ENCODE measurements around the gene MOCOS.
A peak's percentile ranks its signal among the peaks of the same experiment; 100 is the strongest.
"Not testable (repeated sequence)": the region's sequence is repeated elsewhere in the genome, so short reads cannot be mapped to it uniquely, and the experiment has no call there.

Gene MOCOS, protein sequence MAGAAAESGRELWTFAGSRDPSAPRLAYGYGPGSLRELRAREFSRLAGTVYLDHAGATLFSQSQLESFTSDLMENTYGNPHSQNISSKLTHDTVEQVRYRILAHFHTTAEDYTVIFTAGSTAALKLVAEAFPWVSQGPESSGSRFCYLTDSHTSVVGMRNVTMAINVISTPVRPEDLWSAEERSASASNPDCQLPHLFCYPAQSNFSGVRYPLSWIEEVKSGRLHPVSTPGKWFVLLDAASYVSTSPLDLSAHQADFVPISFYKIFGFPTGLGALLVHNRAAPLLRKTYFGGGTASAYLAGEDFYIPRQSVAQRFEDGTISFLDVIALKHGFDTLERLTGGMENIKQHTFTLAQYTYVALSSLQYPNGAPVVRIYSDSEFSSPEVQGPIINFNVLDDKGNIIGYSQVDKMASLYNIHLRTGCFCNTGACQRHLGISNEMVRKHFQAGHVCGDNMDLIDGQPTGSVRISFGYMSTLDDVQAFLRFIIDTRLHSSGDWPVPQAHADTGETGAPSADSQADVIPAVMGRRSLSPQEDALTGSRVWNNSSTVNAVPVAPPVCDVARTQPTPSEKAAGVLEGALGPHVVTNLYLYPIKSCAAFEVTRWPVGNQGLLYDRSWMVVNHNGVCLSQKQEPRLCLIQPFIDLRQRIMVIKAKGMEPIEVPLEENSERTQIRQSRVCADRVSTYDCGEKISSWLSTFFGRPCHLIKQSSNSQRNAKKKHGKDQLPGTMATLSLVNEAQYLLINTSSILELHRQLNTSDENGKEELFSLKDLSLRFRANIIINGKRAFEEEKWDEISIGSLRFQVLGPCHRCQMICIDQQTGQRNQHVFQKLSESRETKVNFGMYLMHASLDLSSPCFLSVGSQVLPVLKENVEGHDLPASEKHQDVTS

DNA sequence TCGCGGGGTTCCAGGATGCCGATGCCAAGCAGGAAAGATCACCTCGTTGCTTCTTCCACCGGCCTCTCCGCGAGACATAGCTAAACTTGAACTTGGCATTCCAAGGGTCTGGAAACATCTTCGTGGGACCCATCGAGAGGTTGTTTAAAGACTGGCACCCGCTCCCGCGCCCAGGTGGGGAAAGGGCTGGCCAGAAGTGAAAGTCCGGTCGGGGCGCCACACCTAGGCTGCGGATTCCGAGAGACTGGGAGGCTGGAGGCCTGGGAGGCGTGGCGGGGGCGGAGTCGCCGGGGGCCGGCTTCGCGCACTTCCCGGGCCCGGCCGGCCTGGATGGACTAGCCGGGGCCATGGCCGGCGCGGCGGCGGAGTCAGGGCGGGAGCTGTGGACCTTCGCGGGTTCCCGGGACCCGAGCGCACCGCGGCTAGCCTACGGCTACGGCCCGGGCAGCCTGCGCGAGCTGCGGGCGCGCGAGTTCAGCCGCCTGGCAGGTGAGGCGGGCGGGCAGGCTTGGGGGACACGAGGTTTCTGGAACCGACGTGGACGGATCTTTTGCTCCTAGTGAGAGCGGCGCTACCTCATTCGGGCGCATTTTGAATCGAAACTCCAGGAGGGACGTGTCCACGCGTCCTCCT, at the start of gene MOCOS:
Gene MOCOS, plus strand, starts transcription at position 305 of the 633 bp plus-strand sequence. Its CDS starts 43 bp downstream, at position 348.
- peak; percentile 76 for DNase-seq

DNA sequence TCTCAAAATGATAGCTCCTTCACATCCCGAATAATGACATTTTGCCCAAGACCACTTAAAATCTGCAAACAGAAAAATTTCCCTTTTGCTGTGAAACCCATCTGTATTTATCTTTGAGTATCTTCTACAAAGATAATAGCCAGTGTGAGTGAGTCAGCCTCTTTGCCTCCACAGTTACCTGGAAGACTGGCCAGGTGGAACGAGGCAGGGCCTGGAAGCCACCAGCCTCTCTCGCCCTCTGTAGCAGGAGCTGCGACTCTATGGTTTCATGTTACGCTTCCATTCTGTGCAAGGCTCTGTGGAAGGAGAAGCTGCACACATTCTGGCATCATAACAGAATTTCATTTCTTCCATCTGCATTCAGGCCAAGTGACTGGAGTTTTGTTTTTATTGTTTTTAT, 48.1 kb upstream of the MOCOS start:
- no peak for DNase-seq

GRCh38 chr18:36141576-36141975, 45.7 kb upstream of the MOCOS start:
- DNase-seq, result no peak

GRCh38 chr18:36142751-36143150, 44.5 kb upstream of the MOCOS start:
- DNase-seq, result no peak

GRCh38 chr18:36143391-36143790, 43.9 kb upstream of the MOCOS start:
- DNase-seq, result no peak

- DNase-seq, result no peak
These were observed 37.6 kb upstream of the MOCOS start for GRCh38 chr18:36149514-36150289.

DNA sequence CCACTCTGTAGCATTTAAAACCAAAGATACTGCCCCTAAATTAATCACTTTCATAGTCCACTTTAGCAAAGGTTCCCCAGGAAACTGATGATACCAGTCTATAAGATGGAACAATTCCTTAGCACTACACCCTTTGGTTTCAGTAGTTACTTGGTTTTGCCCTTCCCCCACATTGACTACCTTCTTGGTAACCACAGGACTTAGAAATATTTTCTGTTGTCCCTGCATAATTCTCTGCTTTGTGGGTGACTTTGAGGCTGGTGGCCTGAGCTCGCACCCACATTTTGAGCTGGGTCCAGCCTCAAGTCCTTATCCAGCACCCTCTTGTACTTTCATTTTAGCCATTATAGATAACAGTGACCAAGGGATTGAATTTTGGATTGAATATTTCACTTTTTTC, 34.5 kb upstream of the MOCOS start:
- no peak for DNase-seq

DNA sequence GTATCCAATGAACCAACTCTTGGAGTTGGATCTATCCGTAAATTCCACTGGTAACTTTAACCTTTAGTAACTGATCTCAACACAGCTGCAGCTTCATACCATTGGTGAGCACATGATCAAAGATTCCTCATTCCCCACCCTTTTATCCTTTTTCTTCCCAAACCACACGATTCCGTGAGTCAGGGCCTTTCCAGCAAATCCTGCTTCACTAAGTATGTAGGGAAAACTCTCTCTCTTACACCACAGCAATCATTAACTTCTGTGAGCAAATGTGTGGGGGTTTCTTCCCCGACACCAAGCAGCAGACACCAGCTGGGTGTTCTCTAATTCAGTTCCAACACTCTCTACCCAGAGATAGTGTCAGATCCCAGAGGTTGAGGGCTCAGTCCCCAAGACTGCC, 34.1 kb upstream of the MOCOS start:
- DNase-seq, result no peak

DNA sequence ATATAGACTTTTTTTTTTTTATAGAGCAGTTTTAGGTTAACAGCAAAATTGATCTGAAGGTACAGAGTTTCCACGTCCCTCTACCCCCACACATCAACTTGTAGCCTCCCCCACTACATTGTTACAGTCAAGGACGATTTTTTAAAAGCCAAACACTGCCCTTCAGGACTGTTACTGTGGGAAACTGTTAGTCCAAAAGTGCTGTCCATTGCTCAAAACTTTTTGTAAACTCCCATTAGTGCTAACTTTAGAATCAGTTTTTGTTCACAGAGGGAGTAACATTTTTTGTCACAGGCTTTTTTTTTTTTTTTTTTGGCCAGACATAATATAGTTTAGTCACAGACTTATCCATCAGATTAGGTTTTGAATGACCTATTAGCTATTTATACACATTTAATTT, 33.5 kb upstream of the MOCOS start:
- no peak for DNase-seq

- DNase-seq, result no peak
These were observed 31.2 kb upstream of the MOCOS start for GRCh38 chr18:36155851-36156757.

- DNase-seq, result no peak
These were observed 29.9 kb upstream of the MOCOS start for GRCh38 chr18:36157441-36157840.

GRCh38 chr18:36158266-36158867, 28.9 kb upstream of the MOCOS start:
- no peak for DNase-seq

- DNase-seq, result no peak
These were observed 26.3 kb upstream of the MOCOS start for GRCh38 chr18:36160959-36161371.

- DNase-seq, result no peak
These were observed 24.3 kb upstream of the MOCOS start for GRCh38 chr18:36162981-36163380.

- DNase-seq, result no peak
These were observed 19.5 kb upstream of the MOCOS start for GRCh38 chr18:36167692-36168218.

DNA sequence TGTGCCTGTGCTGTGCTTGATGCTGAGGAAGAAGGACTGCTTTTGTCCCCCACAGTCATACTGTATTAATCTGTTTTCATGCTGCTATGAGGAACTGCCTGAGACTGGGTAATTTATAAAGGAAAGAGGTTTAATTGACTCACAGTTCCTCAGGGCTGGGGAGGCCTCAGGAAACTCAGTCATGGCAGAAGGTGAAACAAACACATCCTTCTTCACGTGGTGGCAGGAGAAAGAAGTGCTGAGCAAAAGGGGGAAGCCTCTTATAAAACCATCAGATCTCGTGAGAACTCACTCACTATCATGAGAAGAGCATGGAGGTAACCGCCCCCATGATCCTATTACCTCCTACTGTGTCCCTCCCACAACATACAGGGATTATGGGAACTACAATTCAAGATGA, 19.0 kb upstream of the MOCOS start:
- DNase-seq, result not testable (repeated sequence)

- DNase-seq, result no peak
These were observed 17.4 kb upstream of the MOCOS start for GRCh38 chr18:36169938-36170337.

- no peak for DNase-seq
These were observed 11.8 kb upstream of the MOCOS start for GRCh38 chr18:36175481-36175880.

DNA sequence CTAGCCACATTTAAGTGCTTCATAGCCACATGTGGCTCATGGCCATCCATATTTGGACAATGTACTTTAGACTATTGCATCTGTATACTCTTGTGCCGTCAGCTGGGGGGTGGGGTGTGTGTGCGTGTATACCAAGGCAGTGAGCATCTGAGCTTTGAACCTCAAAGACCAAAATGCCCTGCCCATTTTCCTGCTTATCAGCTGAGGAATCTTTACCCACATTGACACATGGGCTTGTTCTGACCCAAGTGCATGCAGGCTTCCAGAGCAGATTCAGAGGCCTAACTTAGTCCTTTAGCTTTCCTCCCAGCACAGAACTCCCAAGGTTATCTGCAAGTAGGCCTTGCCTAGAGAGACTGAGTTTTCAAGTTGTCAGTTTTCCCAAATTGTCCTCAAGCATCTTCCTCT, 11.1 kb upstream of the MOCOS start:
- no peak for DNase-seq

DNA sequence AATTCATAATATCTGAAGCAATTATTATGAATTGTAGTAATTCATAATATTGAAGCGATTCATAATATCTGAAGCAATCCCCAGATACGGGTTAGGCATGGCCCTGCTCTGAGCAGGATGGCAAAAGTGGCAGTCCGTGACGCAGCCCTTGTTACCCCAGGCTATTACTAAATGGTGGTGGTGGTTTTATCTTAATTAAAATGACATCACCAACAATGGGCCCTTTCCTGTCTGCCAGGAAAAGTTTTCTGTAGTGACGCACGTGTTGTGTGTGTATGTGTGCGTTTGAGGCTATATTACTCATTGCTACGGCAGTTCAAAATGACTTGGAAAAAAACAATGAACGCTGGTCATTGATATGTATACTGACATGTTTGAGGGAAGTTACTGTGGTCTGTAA, 10.6 kb upstream of the MOCOS start:
- DNase-seq, result no peak

GRCh38 chr18:36177913-36178312, 9.4 kb upstream of the MOCOS start:
- no peak for DNase-seq

Measured in activated CD8-positive, alpha-beta memory T cell treated with anti-CD3 and anti-CD28 coated beads for 24 hours (primary cell).